ENCODE data around the gene EDNRB. TPM values are rescaled to one million over a fixed set of nuclear protein-coding genes. Genes with fewer than 3 reads are reported as not detected.
A peak's percentile ranks its signal among the peaks of the same experiment; 100 is the strongest.
"Not testable (repeated sequence)": the region's sequence is repeated elsewhere in the genome, so short reads cannot be mapped to it uniquely, and the experiment has no call there.

EDNRB gene
- polyA plus RNA-seq (ENCODE audit: insufficient read length in 10 of 10): 10 to 100 TPM; 10.2 to 19.8 (median 14.1) TPM
- long read RNA-seq, donor 1, full-length matches to known transcripts: 8 of 8 reads
- long read RNA-seq, donor 1, partial matches to known transcripts: 0 of 8 reads
- long read RNA-seq, donor 1, other reads (novel, unspliced or antisense): 0 of 8 reads
- long read RNA-seq, donor 2, full-length matches to known transcripts: 5 of 5 reads
- long read RNA-seq, donor 2, partial matches to known transcripts: 0 of 5 reads
- long read RNA-seq, donor 2, other reads (novel, unspliced or antisense): 0 of 5 reads
- long read RNA-seq, donor 3: 0 reads
- long read RNA-seq, donor 4, full-length matches to known transcripts: 10 of 10 reads
- long read RNA-seq, donor 4, partial matches to known transcripts: 0 of 10 reads
- long read RNA-seq, donor 4, other reads (novel, unspliced or antisense): 0 of 10 reads
- long read RNA-seq, donor 5, full-length matches to known transcripts: 11 of 11 reads
- long read RNA-seq, donor 5, partial matches to known transcripts: 0 of 11 reads
- long read RNA-seq, donor 5, other reads (novel, unspliced or antisense): 0 of 11 reads
- long read RNA-seq, donor 6, full-length matches to known transcripts: 12 of 12 reads
- long read RNA-seq, donor 6, partial matches to known transcripts: 0 of 12 reads
- long read RNA-seq, donor 6, other reads (novel, unspliced or antisense): 0 of 12 reads
- long read RNA-seq, donor 7, full-length matches to known transcripts: 7 of 7 reads
- long read RNA-seq, donor 7, partial matches to known transcripts: 0 of 7 reads
- long read RNA-seq, donor 7, other reads (novel, unspliced or antisense): 0 of 7 reads
- long read RNA-seq, donor 8, full-length matches to known transcripts: 8 of 8 reads
- long read RNA-seq, donor 8, partial matches to known transcripts: 0 of 8 reads
- long read RNA-seq, donor 8, other reads (novel, unspliced or antisense): 0 of 8 reads
- long read RNA-seq, donor 9, full-length matches to known transcripts: 2 of 2 reads
- long read RNA-seq, donor 9, partial matches to known transcripts: 0 of 2 reads
- long read RNA-seq, donor 9, other reads (novel, unspliced or antisense): 0 of 2 reads

- DNase-seq: peak in 1 of 3 donors; percentile 14
Measured at GRCh38 chr13:77918391-77919245, at the start of gene EDNRB. TSS of gene EDNRB (minus strand) at chr13:77918831. CDS start at chr13:77918573, 258 bp downstream.

GRCh38 chr13:77966671-77967070 is 48.0 kb upstream of the EDNRB start:
- no peak for DNase-seq

GRCh38 chr13:77952737-77953136 is 34.1 kb upstream of the EDNRB start:
- no peak for DNase-seq

GRCh38 chr13:77952276-77952675 is 33.6 kb upstream of the EDNRB start:
- no peak for DNase-seq

- DNase-seq: no peak
Measured at GRCh38 chr13:77946522-77946921, 27.9 kb upstream of the EDNRB start.

GRCh38 chr13:77935063-77935462 is 16.4 kb upstream of the EDNRB start:
- not testable (repeated sequence) for DNase-seq

GRCh38 chr13:77930430-77930829 is 11.8 kb upstream of the EDNRB start:
- DNase-seq: no peak

- DNase-seq: no peak
Measured at GRCh38 chr13:77928909-77929308, 10.3 kb upstream of the EDNRB start.

- no peak for DNase-seq
Measured at GRCh38 chr13:77925616-77926015, 7.0 kb upstream of the EDNRB start.

- DNase-seq: peak in 1 of 3 donors; percentile 41
Measured at GRCh38 chr13:77919921-77920294, 1.3 kb upstream of the EDNRB start.

- peak; percentile 13 to 77 (median 39) for DNase-seq
Measured at GRCh38 chr13:77919246-77919920, 752 bp upstream of the EDNRB start.

GRCh38 chr13:77916488-77916887 is 2.1 kb downstream of the EDNRB start:
- DNase-seq: no peak

- DNase-seq: no peak
Measured at GRCh38 chr13:77915686-77916085, 2.9 kb downstream of the EDNRB start.

GRCh38 chr13:77913003-77913402 is 5.6 kb downstream of the EDNRB start:
- no peak for DNase-seq

GRCh38 chr13:77911751-77912150 is 6.9 kb downstream of the EDNRB start:
- no peak for DNase-seq

GRCh38 chr13:77909827-77910226 is 8.8 kb downstream of the EDNRB start:
- DNase-seq: no peak

- DNase-seq: no peak
Measured at GRCh38 chr13:77908531-77908930, 10.1 kb downstream of the EDNRB start.

GRCh38 chr13:77907666-77908341 is 10.8 kb downstream of the EDNRB start:
- peak in 1 of 3 donors; percentile 48 for DNase-seq

- no peak for DNase-seq
Measured at GRCh38 chr13:77904031-77904430, 14.6 kb downstream of the EDNRB start.

- DNase-seq: no peak
Measured at GRCh38 chr13:77903435-77903834, 15.2 kb downstream of the EDNRB start.
